Measurements from ENCODE around the gene AGPS.
"Not testable (repeated sequence)": the region's sequence is repeated elsewhere in the genome, so short reads cannot be mapped to it uniquely, and the experiment has no call there.

Gene AGPS

GRCh38 chr2:177402096-177402495, 9.5 kb downstream of the AGPS start:
- H3K4me1 ChIP-seq (ENCODE audit: control insufficient read depth, insufficient read depth, low read length), result peaks cover 18% of the 10 kb centered on the region

GRCh38 chr2:177403838-177404237, 11.3 kb downstream of the AGPS start:
- H3K4me2 ChIP-seq (ENCODE audit: low read length), result no peak overlapping the region
- H3K9me3 ChIP-seq (replicated peaks; ENCODE audit: low read length), result no peaks in the 10 kb centered on the region
- H3K9ac ChIP-seq (ENCODE audit: low read depth, low read length), result no peak overlapping the region
- H3K27me3 ChIP-seq (ENCODE audit: control insufficient read depth, insufficient read depth, low read length), result no peaks in the 10 kb centered on the region
- no peaks in the 10 kb centered on the region for H3K36me3 ChIP-seq (ENCODE audit: insufficient read depth, low read length)
- H3K4me1 ChIP-seq (ENCODE audit: control insufficient read depth, insufficient read depth, low read length), result peaks cover 5% of the 10 kb centered on the region
- no peak overlapping the region for H3K4me3 ChIP-seq (ENCODE audit: low read length)

More at GRCh38 chr2:177402096-177402495, 9.5 kb downstream of the AGPS start:
- Histone ChIP-seq H3K9ac (ENCODE audit: low read depth, low read length) (no peak overlapping the region), H3K36me3 (ENCODE audit: insufficient read depth, low read length) (no peaks in the 10 kb centered on the region), H3K4me3 (ENCODE audit: low read length) (no peak overlapping the region), H3K9me3 (replicated peaks; ENCODE audit: low read length) (no peaks in the 10 kb centered on the region), H3K4me2 (ENCODE audit: low read length) (no peak overlapping the region), H3K27me3 (ENCODE audit: control insufficient read depth, insufficient read depth, low read length) (no peaks in the 10 kb centered on the region)

- Histone ChIP-seq H3K4me3 (ENCODE audit: low read length) (no peak overlapping the region), H3K27me3 (ENCODE audit: control insufficient read depth, insufficient read depth, low read length) (no peaks in the 10 kb centered on the region), H3K9ac (ENCODE audit: low read depth, low read length) (no peak overlapping the region), H3K36me3 (ENCODE audit: insufficient read depth, low read length) (no peaks in the 10 kb centered on the region), H3K4me1 (ENCODE audit: control insufficient read depth, insufficient read depth, low read length) (peaks cover 5% of the 10 kb centered on the region), H3K9me3 (replicated peaks; ENCODE audit: low read length) (no peaks in the 10 kb centered on the region), H3K4me2 (ENCODE audit: low read length) (no peak overlapping the region)
Observed at GRCh38 chr2:177404243-177404642, 11.7 kb downstream of the AGPS start.

- Histone ChIP-seq H3K4me1 (ENCODE audit: control insufficient read depth, insufficient read depth, low read length) (peaks cover 5% of the 10 kb centered on the region), H3K9me3 (replicated peaks; ENCODE audit: low read length) (no peaks in the 10 kb centered on the region), H3K9ac (ENCODE audit: low read depth, low read length) (no peak overlapping the region), H3K27me3 (ENCODE audit: control insufficient read depth, insufficient read depth, low read length) (no peaks in the 10 kb centered on the region), H3K4me2 (ENCODE audit: low read length) (no peak overlapping the region), H3K36me3 (ENCODE audit: insufficient read depth, low read length) (no peaks in the 10 kb centered on the region), H3K4me3 (ENCODE audit: low read length) (no peak overlapping the region)
Observed at GRCh38 chr2:177405029-177405692, 12.6 kb downstream of the AGPS start.

GRCh38 chr2:177406182-177406581, 13.6 kb downstream of the AGPS start:
- Histone ChIP-seq H3K36me3 (ENCODE audit: insufficient read depth, low read length) (no peaks in the 10 kb centered on the region), H3K4me2 (ENCODE audit: low read length) (no peak overlapping the region), H3K27me3 (ENCODE audit: control insufficient read depth, insufficient read depth, low read length) (no peaks in the 10 kb centered on the region), H3K4me3 (ENCODE audit: low read length) (no peak overlapping the region), H3K9ac (ENCODE audit: low read depth, low read length) (no peak overlapping the region), H3K4me1 (ENCODE audit: control insufficient read depth, insufficient read depth, low read length) (no peaks in the 10 kb centered on the region), H3K9me3 (replicated peaks; ENCODE audit: low read length) (no peaks in the 10 kb centered on the region)

GRCh38 chr2:177407031-177407430, 14.5 kb downstream of the AGPS start:
- no peaks in the 10 kb centered on the region for H3K4me1 ChIP-seq (ENCODE audit: control insufficient read depth, insufficient read depth, low read length)
- H3K36me3 ChIP-seq (ENCODE audit: insufficient read depth, low read length), result no peaks in the 10 kb centered on the region
- no peaks in the 10 kb centered on the region for H3K9me3 ChIP-seq (replicated peaks; ENCODE audit: low read length)
- no peak overlapping the region for H3K4me3 ChIP-seq (ENCODE audit: low read length)
- no peaks in the 10 kb centered on the region for H3K27me3 ChIP-seq (ENCODE audit: control insufficient read depth, insufficient read depth, low read length)
- no peak overlapping the region for H3K4me2 ChIP-seq (ENCODE audit: low read length)
- no peak overlapping the region for H3K9ac ChIP-seq (ENCODE audit: low read depth, low read length)

GRCh38 chr2:177410629-177411028, 18.1 kb downstream of the AGPS start:
- not testable (repeated sequence) for H3K27me3 ChIP-seq (ENCODE audit: control insufficient read depth, insufficient read depth, low read length)

GRCh38 chr2:177413703-177414102, 21.1 kb downstream of the AGPS start:
- H3K4me3 ChIP-seq (ENCODE audit: low read length), result no peak overlapping the region
- peaks cover 5% of the 10 kb centered on the region for H3K4me1 ChIP-seq (ENCODE audit: control insufficient read depth, insufficient read depth, low read length)
- H3K36me3 ChIP-seq (ENCODE audit: insufficient read depth, low read length), result no peaks in the 10 kb centered on the region
- H3K27me3 ChIP-seq (ENCODE audit: control insufficient read depth, insufficient read depth, low read length), result no peaks in the 10 kb centered on the region
- no peaks in the 10 kb centered on the region for H3K9me3 ChIP-seq (replicated peaks; ENCODE audit: low read length)
- no peak overlapping the region for H3K4me2 ChIP-seq (ENCODE audit: low read length)
- no peak overlapping the region for H3K9ac ChIP-seq (ENCODE audit: low read depth, low read length)

More at GRCh38 chr2:177410629-177411028, 18.1 kb downstream of the AGPS start:
- not testable (repeated sequence) for H3K4me2 ChIP-seq (ENCODE audit: low read length); H3K4me3 ChIP-seq (ENCODE audit: low read length); H3K36me3 ChIP-seq (ENCODE audit: insufficient read depth, low read length); H3K4me1 ChIP-seq (ENCODE audit: control insufficient read depth, insufficient read depth, low read length); H3K9me3 ChIP-seq (replicated peaks; ENCODE audit: low read length); H3K9ac ChIP-seq (ENCODE audit: low read depth, low read length)

GRCh38 chr2:177419274-177419673, 26.7 kb downstream of the AGPS start:
- Histone ChIP-seq H3K4me2 (ENCODE audit: low read length) (peak overlapping the region; percentile 32), H3K4me3 (ENCODE audit: low read length) (no peak overlapping the region), H3K36me3 (ENCODE audit: insufficient read depth, low read length) (peaks cover 2% of the 10 kb centered on the region), H3K27me3 (ENCODE audit: control insufficient read depth, insufficient read depth, low read length) (no peaks in the 10 kb centered on the region), H3K4me1 (ENCODE audit: control insufficient read depth, insufficient read depth, low read length) (peaks cover 14% of the 10 kb centered on the region), H3K9me3 (replicated peaks; ENCODE audit: low read length) (no peaks in the 10 kb centered on the region), H3K9ac (ENCODE audit: low read depth, low read length) (no peak overlapping the region)

- Histone ChIP-seq H3K4me1 (ENCODE audit: control insufficient read depth, insufficient read depth, low read length) (peaks cover 14% of the 10 kb centered on the region), H3K4me3 (ENCODE audit: low read length) (no peak overlapping the region), H3K4me2 (ENCODE audit: low read length) (no peak overlapping the region), H3K27me3 (ENCODE audit: control insufficient read depth, insufficient read depth, low read length) (no peaks in the 10 kb centered on the region), H3K36me3 (ENCODE audit: insufficient read depth, low read length) (peaks cover 2% of the 10 kb centered on the region), H3K9me3 (replicated peaks; ENCODE audit: low read length) (no peaks in the 10 kb centered on the region), H3K9ac (ENCODE audit: low read depth, low read length) (no peak overlapping the region)
Observed at GRCh38 chr2:177422271-177422670, 29.7 kb downstream of the AGPS start.

GRCh38 chr2:177424120-177424519, 31.5 kb downstream of the AGPS start:
- not testable (repeated sequence) for H3K27me3 ChIP-seq (ENCODE audit: control insufficient read depth, insufficient read depth, low read length); H3K4me1 ChIP-seq (ENCODE audit: control insufficient read depth, insufficient read depth, low read length)

GRCh38 chr2:177424620-177425019, 32.0 kb downstream of the AGPS start:
- not testable (repeated sequence) for H3K4me1 ChIP-seq (ENCODE audit: control insufficient read depth, insufficient read depth, low read length); H3K4me3 ChIP-seq (ENCODE audit: low read length); H3K27me3 ChIP-seq (ENCODE audit: control insufficient read depth, insufficient read depth, low read length); H3K4me2 ChIP-seq (ENCODE audit: low read length); H3K36me3 ChIP-seq (ENCODE audit: insufficient read depth, low read length); H3K9ac ChIP-seq (ENCODE audit: low read depth, low read length); H3K9me3 ChIP-seq (replicated peaks; ENCODE audit: low read length)

More at GRCh38 chr2:177424120-177424519, 31.5 kb downstream of the AGPS start:
- not testable (repeated sequence) for H3K4me2 ChIP-seq (ENCODE audit: low read length); H3K9ac ChIP-seq (ENCODE audit: low read depth, low read length); H3K4me3 ChIP-seq (ENCODE audit: low read length); H3K36me3 ChIP-seq (ENCODE audit: insufficient read depth, low read length); H3K9me3 ChIP-seq (replicated peaks; ENCODE audit: low read length)
